ENCODE results near the gene STRIP1. TPM values are rescaled to one million over a fixed set of nuclear protein-coding genes. Genes with fewer than 3 reads are reported as not detected.

STRIP1 gene, protein sequence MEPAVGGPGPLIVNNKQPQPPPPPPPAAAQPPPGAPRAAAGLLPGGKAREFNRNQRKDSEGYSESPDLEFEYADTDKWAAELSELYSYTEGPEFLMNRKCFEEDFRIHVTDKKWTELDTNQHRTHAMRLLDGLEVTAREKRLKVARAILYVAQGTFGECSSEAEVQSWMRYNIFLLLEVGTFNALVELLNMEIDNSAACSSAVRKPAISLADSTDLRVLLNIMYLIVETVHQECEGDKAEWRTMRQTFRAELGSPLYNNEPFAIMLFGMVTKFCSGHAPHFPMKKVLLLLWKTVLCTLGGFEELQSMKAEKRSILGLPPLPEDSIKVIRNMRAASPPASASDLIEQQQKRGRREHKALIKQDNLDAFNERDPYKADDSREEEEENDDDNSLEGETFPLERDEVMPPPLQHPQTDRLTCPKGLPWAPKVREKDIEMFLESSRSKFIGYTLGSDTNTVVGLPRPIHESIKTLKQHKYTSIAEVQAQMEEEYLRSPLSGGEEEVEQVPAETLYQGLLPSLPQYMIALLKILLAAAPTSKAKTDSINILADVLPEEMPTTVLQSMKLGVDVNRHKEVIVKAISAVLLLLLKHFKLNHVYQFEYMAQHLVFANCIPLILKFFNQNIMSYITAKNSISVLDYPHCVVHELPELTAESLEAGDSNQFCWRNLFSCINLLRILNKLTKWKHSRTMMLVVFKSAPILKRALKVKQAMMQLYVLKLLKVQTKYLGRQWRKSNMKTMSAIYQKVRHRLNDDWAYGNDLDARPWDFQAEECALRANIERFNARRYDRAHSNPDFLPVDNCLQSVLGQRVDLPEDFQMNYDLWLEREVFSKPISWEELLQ
- polyA plus RNA-seq (ENCODE audit: insufficient read length in 4 of 4): 10 to 100 TPM; 44.1 to 50.3 (median 44.8) TPM

GRCh38 chr1:110034451-110035235 lies at the start of gene STRIP1:
TSS of gene STRIP1 (plus strand) at chr1:110034624. CDS start at chr1:110034638, 14 bp downstream.
- peak; percentile 84 to 94 (median 92) for DNase-seq (ENCODE audit: low read depth in 4 of 4, low spot score in 3 of 4)

DNA sequence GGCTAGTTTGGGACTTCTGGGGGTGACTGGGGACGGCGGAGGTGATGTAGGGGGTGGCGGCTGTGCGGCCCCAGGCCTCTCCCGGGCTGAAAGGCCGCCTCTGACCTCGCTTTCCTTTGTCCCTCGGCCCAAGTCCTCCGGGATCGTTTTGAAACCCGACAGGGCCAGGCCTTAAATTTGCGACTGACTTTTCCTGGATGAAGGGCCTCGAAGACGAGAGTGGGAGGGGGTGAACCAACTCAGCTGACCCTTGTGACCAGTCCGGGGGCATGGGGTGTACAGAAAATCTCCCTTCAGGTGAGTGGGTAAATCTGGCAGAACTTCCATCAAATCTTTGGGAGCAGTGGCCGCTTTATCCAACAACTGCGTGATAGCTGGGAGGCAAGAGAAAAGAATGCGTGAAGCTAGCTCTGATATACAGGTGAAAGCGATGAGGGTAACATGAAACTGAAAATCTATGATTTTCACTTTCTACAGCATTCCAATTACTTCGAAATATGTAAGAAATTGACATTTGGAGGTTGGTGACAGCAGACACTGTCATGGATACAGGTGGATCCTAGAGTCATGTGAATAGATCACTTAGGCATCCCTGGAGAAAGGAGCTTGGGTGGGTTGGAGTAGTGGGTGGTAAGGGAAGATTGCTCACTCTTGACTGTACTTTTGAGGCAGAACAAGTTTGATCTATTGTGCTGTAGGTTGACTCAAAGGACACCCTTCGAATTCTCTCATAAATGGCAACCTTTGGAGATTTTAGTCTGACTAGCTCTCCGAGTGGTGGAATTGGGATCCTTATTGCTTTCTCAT lies 49.0 kb upstream of the STRIP1 start:
- peak in 2 of 4 donors; percentile 30 to 37 for DNase-seq (ENCODE audit: low read depth in 4 of 4, low spot score in 3 of 4)

GRCh38 chr1:109986054-109986444 lies 48.4 kb upstream of the STRIP1 start:
- no peak for DNase-seq (ENCODE audit: low read depth in 4 of 4, low spot score in 3 of 4)

DNA sequence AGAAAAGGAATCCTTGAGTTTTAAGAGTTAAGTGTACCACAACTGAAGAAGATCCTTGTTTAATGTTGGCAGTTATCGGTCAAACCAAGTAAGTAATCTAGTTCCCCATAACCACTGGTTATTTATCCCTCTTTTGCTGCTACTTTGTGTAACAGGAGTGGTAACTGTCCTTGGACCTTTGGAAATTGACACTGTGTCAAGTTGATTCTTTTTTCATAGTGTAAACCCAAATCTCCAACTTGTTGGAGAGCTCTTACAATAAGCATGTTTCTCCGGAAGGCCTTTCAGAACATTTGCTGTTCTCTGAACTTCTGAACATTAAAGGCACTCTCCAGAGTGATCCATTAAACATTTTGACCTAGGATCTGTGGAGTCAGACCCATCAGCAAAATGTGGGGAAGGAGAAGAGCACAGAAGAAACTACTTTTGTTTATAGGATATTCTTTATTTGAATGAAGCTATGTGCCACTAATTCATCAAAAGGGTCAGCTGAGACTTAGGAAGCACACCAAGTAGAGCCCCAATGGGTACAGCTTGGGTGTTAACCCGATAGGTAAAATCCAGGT lies 46.0 kb upstream of the STRIP1 start:
- no peak for DNase-seq (ENCODE audit: low read depth in 4 of 4, low spot score in 3 of 4)

- no peak for DNase-seq (ENCODE audit: low read depth in 4 of 4, low spot score in 3 of 4)
Observed at GRCh38 chr1:109989506-109990301, 44.7 kb upstream of the STRIP1 start.

- no peak for DNase-seq (ENCODE audit: low read depth in 4 of 4, low spot score in 3 of 4)
Observed at GRCh38 chr1:109990302-109990653, 44.1 kb upstream of the STRIP1 start.

- no peak for DNase-seq (ENCODE audit: low read depth in 4 of 4, low spot score in 3 of 4)
Observed at GRCh38 chr1:109991400-109991925, 43.0 kb upstream of the STRIP1 start.

DNA sequence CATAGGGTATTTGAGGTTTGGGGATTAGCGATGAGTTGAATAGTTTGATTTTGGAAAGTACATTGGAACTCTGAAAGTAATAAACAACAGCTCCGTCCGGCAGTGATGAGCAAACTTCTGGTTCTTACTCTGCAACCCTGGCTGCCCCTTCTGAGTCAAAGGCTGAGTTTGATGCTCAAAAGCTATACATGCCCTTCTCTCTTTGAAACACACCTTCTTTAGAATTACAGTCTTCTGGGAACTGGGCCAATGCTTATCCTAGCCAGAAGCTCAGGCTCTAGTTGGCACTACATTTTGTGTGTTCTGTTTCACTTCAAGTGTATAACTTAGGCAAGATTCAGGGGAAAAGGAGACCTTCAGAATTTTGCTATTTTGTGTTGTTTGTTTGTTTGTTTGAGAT lies 40.5 kb upstream of the STRIP1 start:
- no peak for DNase-seq (ENCODE audit: low read depth in 4 of 4, low spot score in 3 of 4)

GRCh38 chr1:109994654-109995053 lies 39.8 kb upstream of the STRIP1 start:
- no peak for DNase-seq (ENCODE audit: low read depth in 4 of 4, low spot score in 3 of 4)

DNA sequence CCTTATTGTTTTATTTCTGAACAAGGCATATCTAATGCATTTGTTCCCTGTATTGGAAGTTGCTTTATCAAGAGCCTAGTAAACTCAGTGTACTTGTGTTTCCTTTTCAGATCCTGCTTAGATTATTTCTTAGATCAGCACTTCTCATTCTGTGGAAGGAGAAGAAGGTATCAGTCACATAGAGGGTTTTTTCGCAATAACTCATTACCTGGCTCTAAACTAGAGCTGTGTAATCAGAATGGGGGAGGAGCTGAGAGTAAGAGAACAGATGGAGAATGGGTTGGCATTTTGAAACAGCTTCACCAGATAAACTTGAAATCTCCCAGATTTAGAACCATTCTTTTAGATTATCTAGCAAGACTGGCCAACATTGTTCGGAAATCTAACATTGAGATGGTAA lies 38.9 kb upstream of the STRIP1 start:
- no peak for DNase-seq (ENCODE audit: low read depth in 4 of 4, low spot score in 3 of 4)

GRCh38 chr1:109996476-109996875 lies 37.9 kb upstream of the STRIP1 start:
- no peak for DNase-seq (ENCODE audit: low read depth in 4 of 4, low spot score in 3 of 4)

GRCh38 chr1:109997204-109997866 lies 37.1 kb upstream of the STRIP1 start:
- DNase-seq (ENCODE audit: low read depth in 4 of 4, low spot score in 3 of 4): no peak

DNA sequence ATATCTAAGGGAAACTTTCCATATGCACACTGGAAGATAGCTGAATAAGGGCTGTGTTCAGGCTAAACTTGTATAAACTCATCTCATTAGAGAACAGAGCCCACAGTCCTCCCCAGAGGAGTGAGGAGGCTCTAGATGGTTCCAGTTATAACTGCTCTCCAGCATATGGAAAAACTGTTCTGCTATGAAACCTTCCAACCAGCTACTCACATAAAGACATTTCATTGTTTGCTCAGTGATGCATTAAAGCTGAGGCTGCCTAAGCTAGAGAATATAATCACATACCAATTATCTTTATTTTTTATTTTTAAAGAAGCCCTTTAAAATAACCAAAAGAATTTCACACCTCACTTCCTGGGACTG lies 36.6 kb upstream of the STRIP1 start:
- DNase-seq (ENCODE audit: low read depth in 4 of 4, low spot score in 3 of 4): no peak

- DNase-seq (ENCODE audit: low read depth in 4 of 4, low spot score in 3 of 4): no peak
Observed at GRCh38 chr1:110002695-110003094, 31.7 kb upstream of the STRIP1 start.

GRCh38 chr1:110003747-110004428 lies 30.5 kb upstream of the STRIP1 start:
- DNase-seq (ENCODE audit: low read depth in 4 of 4, low spot score in 3 of 4): peak in 3 of 4 donors; percentile 44 to 63 (median 57)

DNA sequence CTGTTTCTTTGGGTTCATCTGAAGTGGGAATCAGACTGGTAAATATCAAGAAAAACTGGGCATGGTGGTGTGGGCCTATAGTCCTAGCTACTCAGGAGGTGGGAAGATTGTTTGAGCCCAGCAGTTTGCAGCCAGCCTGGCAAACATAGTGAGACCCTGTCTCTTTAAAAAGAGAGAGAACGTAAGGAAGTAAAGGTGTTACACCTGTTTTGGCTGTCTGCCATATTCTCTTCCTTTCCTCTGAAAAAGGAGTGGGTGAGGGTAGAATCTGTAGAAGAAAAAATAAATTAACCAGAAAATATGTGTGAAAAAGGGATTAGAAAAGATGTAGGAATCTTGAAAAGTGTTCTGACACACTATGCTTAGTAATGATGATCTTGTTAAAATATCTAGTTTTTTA lies 29.8 kb upstream of the STRIP1 start:
- DNase-seq (ENCODE audit: low read depth in 4 of 4, low spot score in 3 of 4): no peak

GRCh38 chr1:110005971-110006370 lies 28.5 kb upstream of the STRIP1 start:
- DNase-seq (ENCODE audit: low read depth in 4 of 4, low spot score in 3 of 4): no peak

- no peak for DNase-seq (ENCODE audit: low read depth in 4 of 4, low spot score in 3 of 4)
Observed at GRCh38 chr1:110006516-110006915, 27.9 kb upstream of the STRIP1 start.

All from right renal pelvis (tissue), 4 donors.